Activated CD8-positive, alpha-beta memory T cell treated with anti-CD3 and anti-CD28 coated beads for 48 hours (primary cell): ENCODE results near the gene KDELR1.
"Not testable (repeated sequence)": the region's sequence is repeated elsewhere in the genome, so short reads cannot be mapped to it uniquely, and the experiment has no call there.

ENCODE experiments used
- DNase-seq, 3 experiments: peaks; one replicate each; pipeline ENCODE4 v3.0.0-alpha.2; 2020; ENCODE audit warnings: low read depth in 2 of 3, low spot score in 2 of 3

KDELR1 gene

DNA sequence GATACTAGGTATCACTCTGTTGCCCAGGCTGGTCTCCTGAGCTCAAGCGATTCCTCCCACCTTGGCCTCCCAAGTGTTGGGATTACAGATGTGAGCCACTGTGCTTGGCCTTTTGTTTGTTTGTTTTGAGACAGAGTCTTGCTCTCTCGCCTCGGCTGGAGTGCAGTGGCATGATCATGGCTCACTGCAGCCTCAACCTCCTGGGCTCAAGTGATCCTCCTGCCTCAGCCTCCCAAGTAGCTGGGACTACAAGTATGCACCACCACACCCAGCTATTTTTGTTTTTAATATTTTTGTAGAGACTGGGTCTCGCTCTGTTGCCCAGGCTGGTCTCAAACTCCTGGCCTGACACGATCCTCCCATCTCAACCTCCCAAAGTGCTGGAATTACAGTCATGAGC lies 19.6 kb downstream of the KDELR1 start:
- DNase-seq: not testable (repeated sequence)

- DNase-seq: no peak
Measured at GRCh38 chr19:48371367-48371766, 20.0 kb downstream of the KDELR1 start.

- no peak for DNase-seq
Measured at GRCh38 chr19:48370955-48371354, 20.4 kb downstream of the KDELR1 start.

- no peak for DNase-seq
Measured at GRCh38 chr19:48368936-48369335, 22.4 kb downstream of the KDELR1 start.

DNA sequence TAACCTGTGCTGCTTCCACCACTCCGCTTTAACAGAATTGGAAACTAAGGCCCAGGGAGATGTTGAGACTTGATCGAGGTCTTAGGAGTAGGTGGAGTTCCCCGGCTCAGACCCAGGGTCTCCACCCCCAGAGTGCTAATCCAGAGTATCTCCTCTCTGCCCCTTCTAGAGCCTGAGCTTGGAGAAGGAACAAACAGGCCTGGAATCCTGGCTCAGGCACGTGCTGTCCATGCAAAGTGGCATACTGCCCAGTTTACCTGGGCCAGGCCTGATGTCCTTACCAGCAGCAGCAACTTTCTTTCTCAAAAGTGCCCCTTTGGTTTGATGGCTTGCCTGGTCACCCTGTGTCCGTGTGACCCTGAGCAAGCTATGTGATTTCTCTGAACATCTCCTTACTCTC lies 23.5 kb downstream of the KDELR1 start:
- no peak for DNase-seq

- no peak for DNase-seq
Measured at GRCh38 chr19:48365602-48366001, 25.7 kb downstream of the KDELR1 start.

DNA sequence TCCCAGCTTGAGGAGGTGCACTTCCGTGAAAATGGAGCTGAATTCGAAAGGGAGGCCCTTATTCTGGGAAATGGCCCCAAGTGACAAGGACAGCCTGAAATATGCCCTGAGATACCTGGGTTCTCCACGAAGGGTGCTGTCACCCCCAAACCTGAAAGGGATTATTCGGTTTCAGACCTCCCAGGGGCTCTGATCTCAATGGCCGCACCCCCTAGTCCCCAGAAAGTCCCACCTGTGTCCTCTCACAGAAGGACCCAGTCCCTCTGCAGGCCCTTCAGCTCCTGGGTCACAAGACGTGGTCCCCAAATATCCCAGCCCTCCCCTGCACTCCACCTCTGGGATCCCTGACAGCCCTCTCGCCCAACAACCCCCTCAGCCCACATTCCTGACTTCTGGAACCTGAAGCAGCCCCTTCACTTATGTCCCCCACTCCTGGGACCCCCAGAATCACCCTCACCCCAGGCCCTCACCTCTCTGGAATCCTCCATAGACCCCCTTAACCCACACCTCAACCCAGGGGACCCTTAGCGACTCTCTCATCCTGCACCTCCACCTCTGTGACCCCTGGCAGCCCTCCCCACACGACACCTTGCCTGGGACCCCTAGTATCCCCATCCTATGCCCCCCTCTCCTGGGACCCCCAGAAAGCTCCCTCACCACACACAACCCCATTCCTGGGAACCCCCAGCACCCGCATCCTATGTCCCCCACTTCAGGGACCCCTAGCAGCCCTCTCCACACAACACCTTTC lies 26.6 kb downstream of the KDELR1 start:
- DNase-seq: no peak

GRCh38 chr19:48363810-48364597 lies 27.3 kb downstream of the KDELR1 start, which contains the start of the genes SYNGR4 and TMEM143:
Gene SYNGR4 (plus strand): TSS chr19:48364367. CDS start chr19:48365843, 1,476 bp downstream.
Gene TMEM143 (minus strand): TSS chr19:48363940. CDS start chr19:48363920, 20 bp downstream.
- DNase-seq: peak; percentile 87 to 99 (median 94)

- DNase-seq: no peak
Measured at GRCh38 chr19:48363500-48363809, 27.9 kb downstream of the KDELR1 start.

DNA sequence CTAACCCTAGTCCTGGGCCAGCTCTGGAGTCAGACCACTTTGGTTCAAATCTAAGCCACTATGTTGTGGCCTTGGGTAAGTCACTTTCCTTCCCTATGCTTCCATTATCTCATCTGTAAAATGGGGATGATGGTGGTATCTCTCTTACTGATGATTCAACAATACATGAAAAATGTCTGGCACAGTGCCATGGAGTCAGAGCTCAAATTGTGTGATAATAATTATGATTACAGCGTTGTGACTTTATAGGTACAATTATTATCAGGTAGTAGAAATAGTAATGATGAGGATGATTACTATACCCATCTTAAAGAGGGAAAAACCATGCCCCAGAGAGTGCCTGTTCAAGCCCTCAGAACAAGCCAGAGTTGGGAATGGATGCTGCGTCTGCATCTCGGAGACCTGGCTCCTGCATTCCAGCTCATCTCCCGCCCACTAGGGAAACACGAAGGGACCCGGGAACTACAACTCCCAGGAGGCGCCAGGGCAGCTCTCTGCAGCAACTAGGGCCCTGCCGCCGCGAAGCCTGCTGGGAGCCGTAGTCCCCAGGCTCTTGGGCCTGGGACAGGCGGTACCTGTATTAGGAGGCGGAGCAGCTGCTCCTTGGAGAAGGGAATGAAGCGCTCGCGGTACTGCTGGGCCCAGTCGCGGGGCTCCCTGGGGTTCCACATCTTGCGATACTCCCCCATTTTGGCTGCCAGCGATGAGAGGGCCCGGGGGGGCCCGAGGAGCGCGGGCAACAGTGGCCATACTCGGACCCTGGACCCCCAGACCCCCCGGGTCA lies 28.4 kb downstream of the KDELR1 start:
- peak; percentile 67 to 75 (median 71) for DNase-seq

- no peak for DNase-seq
Measured at GRCh38 chr19:48361912-48362311, 29.4 kb downstream of the KDELR1 start.

- no peak for DNase-seq
Measured at GRCh38 chr19:48359123-48359522, 32.2 kb downstream of the KDELR1 start.

DNA sequence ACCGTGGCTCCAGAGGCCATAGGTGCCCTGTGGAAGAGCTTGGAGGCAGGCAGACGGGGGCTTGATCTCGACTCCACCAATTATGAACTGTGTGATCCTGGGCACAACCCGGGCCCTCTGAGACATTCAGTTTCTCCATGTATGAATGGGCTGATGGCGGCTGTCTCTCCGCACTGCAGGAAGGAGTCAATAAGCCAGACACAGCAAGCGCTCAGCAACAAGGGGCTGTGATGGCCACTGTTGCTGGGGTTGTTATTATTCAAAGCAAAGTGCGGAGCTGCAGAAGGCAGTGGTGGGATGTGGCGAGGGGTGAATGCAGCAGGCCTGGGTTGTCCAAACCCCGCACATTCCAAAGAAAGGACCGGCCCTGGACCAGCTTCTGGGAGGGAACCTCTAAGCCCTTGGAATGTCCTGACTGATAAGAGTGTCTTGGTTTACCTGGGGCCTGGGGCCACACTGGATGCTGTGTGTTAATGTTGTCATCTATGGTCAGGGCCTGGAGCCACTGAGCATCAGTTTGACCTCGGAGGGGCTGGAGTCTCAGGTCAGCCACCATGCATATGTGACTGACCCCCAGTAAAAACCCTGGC lies 35.9 kb downstream of the KDELR1 start:
- DNase-seq: no peak

GRCh38 chr19:48354332-48354992 lies 36.9 kb downstream of the KDELR1 start:
- no peak for DNase-seq

DNA sequence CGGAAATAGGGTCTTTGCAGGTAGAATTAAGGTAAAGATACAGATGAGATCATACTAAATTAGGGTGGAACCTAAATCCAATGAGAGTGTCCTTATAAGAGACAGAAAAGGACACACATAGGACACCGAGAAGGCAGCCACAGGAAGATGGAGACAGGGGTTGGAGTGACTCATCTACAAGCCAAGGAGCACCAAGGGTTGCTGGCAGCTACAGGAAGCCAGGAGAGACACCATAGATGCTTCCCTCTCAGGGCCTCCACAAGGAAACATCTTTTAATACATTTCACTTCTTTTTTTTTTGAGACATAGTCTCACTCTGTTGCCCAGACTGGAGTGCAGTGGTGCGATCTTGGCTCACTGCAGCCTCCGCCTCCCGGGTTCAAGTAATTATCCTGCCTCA lies 37.7 kb downstream of the KDELR1 start:
- no peak for DNase-seq

DNA sequence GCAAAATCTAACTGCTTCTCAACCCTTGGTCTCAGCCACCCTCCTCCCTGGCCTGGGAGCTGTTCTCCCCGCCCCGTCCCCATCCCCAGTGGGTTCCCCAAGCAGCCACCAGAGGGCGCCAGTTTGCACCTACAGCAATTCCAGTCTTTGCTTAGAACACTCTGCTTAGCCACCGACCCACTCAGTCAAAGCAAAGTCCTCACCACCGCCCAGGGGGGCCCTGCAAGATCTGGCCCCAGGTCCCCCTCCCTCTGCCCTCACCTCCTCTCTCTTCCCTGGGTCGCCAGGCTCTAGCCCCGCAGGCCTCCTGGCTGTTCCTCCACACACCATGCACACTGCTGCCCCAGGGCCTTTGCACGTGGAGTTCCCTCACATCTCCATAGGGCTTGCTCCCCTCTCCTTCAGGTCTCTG lies 40.0 kb downstream of the KDELR1 start:
- DNase-seq: peak; percentile 54 to 87 (median 84)

DNA sequence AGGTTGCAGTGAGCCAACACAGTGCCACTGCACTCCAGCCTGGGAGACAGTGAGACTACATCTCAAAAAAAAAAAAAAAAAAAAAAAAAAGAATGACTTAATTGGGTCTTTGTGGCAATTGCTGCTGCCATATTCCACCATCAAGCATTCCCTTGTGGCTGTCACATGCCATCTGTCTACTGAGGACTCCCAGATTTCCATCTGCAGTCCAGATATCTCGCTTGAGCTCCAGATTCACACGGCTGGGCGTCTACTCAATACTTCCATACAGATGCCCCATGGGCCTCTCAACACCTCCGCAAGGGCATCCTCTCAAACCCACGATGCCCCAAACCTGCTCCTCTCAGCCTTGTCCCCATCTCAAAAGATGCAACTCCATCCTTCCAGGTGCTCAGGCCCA lies 40.5 kb downstream of the KDELR1 start:
- no peak for DNase-seq

DNA sequence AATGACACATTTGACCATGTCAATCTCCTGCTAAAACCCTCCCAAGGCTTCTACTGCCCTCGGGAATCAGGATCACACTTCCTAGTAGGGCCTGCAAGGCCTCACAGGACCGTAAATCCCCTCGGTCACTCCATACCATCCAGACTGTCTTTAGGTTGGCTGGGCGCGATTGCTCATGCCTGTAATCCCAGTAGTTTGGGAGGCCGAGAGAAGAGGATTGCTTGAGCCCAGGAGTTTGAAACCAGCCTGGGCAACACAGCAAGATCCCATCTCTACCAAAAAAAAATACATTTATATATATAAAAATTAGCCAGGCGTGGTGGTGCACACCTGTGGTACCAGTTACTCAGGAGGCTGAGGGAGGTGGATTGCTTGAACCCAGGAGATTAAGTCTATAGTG lies 42.6 kb downstream of the KDELR1 start:
- no peak for DNase-seq

GRCh38 chr19:48348045-48348444 lies 43.3 kb downstream of the KDELR1 start:
- DNase-seq: no peak

GRCh38 chr19:48346191-48346590 lies 45.2 kb downstream of the KDELR1 start:
- no peak for DNase-seq

GRCh38 chr19:48344892-48345291 lies 46.5 kb downstream of the KDELR1 start:
- no peak for DNase-seq
